ENCODE data around the gene ADAMTSL5. TPM values are rescaled to one million over a fixed set of nuclear protein-coding genes. Genes with fewer than 3 reads are reported as not detected.

The ADAMTSL5 gene
- total and polyA plus RNA-seq, 2 of the 8 experiments (the other 6 are each of a cell fraction or from before 2014, with no cell fraction given): 0.82 to 0.99 TPM

GRCh38 chr19:1505012-1505411 lies 7.8 kb downstream of the ADAMTSL5 start:
- CTCF ChIA-PET (ENCODE audit: partially characterized antibody): interaction anchor here (0.6 to 3.9 kb wide), 3 partner anchors 11 to 263 kb away, joined by 3 to 14 read pairs (median 4); no protein-coding TSS in a partner anchor
- Histone ChIP-seq H4K8ac (ENCODE audit: extremely low read depth, insufficient read depth, low read length) (no peak overlapping the region), H2AFZ (ENCODE audit: low read length) (no peak overlapping the region), H4K20me1 (replicated peaks in 1 of 2; ENCODE audit: control insufficient read depth in 1 of 2, insufficient read depth in 2 of 2, low read length in 2 of 2) (no peaks in the 10 kb centered on the region), H3K4me3 (ENCODE audit: extremely low read depth in 1 of 4, insufficient read depth in 2 of 4, low read depth in 3 of 4, low read length in 4 of 4) (no peak overlapping the region), H3K79me2 (ENCODE audit: control insufficient read depth in 1 of 2, insufficient read depth in 2 of 2, low read length in 2 of 2) (no peaks in the 10 kb centered on the region), H3K36me3 (ENCODE audit: control insufficient read depth in 2 of 4, insufficient read depth in 4 of 4, low read length in 3 of 4) (no peaks in the 10 kb centered on the region), H3K9me3 (ENCODE audit: insufficient read depth in 2 of 2, low read depth in 1 of 2, low read length in 1 of 2) (peaks cover 3 to 7% of the 10 kb centered on the region in 2 experiments; a peak in 2 of 4 replicates), H3K4me2 (ENCODE audit: insufficient read depth in 1 of 2, low read depth in 2 of 2, low read length in 2 of 2) (no peak overlapping the region), H2BK20ac (ENCODE audit: low read length) (no peak overlapping the region), H3K23ac (ENCODE audit: insufficient read length) (no peak overlapping the region), H2BK5ac (ENCODE audit: low read depth, low read length) (no peak overlapping the region), H3K23me2 (ENCODE audit: low read depth, low read length) (peaks cover 10% of the 10 kb centered on the region; the same call in 1 of the 2 replicates), H3K4ac (replicated peaks; ENCODE audit: insufficient read length, low read depth, low read length) (no peak overlapping the region), H2BK120ac (replicated peaks; ENCODE audit: low read depth, low read length) (no peak overlapping the region), H2AK5ac (ENCODE audit: low read depth, low read length) (no peak overlapping the region), H3K27me3 (replicated peaks in 1 of 4; ENCODE audit: control insufficient read depth in 3 of 4, extremely low read depth in 1 of 4, insufficient read depth in 3 of 4, low read length in 3 of 4) (peaks cover 0 to 19% (median 16%) of the 10 kb centered on the region in 4 experiments; a peak in 5 of 7 replicates), H3K18ac (ENCODE audit: extremely low read depth, low read length) (no peak overlapping the region), H2BK15ac (ENCODE audit: low read length) (no peak overlapping the region), H3K79me1 (ENCODE audit: low read depth, low read length) (no peaks in the 10 kb centered on the region), H3K14ac (ENCODE audit: insufficient read length) (no peak overlapping the region), H4K5ac (ENCODE audit: insufficient read length, low read depth, low read length) (no peak overlapping the region), H2BK12ac (ENCODE audit: low read depth, low read length) (no peak overlapping the region), H3K27ac (ENCODE audit: low read depth, low read length) (no peak overlapping the region), H3K9ac (replicated peaks in 1 of 4; ENCODE audit: extremely low read depth in 1 of 4, low read depth in 3 of 4, low read length in 3 of 4) (no peak overlapping the region), H3K4me1 (replicated peaks in 1 of 4; ENCODE audit: control insufficient read depth in 3 of 4, insufficient read depth in 4 of 4, low read length in 3 of 4) (peaks cover 0 to 11% (median 7%) of the 10 kb centered on the region in 4 experiments; a peak in 5 of 7 replicates), H3K56ac (replicated peaks; ENCODE audit: insufficient read length, low read depth, low read length) (no peak overlapping the region), H4K91ac (replicated peaks; ENCODE audit: insufficient read length, low read length) (no peak overlapping the region)
- no peak for FAIRE-seq
- POLR2A ChIA-PET (ENCODE audit: partially characterized antibody): no interaction called here
- 82% methylated on average over 7 of the region's 8 CpGs; no CpG with 5 or more reads in 1 of the 2 experiments for WGBS, 2 experiments (ENCODE audit: extremely low coverage in 1 of 2, insufficient coverage in 1 of 2, insufficient read length in 1 of 2, insufficient replicate concordance in 2 of 2, low coverage in 1 of 2, low lambda C conversion rate in 2 of 2, missing lambda C conversion rate in 1 of 2)
- no peak for DNase-seq (ENCODE audit: low read depth in 1 of 2, low spot score in 2 of 2)
- TF ChIP-seq SIRT6 (IDR thresholded peaks at IDR 0.05; ENCODE audit: low read length) (no peak), NANOG (IDR thresholded peaks at IDR 0.05; ENCODE audit: insufficient read depth, low read depth, low read length, poor library complexity, severe bottlenecking) (no peak), GTF2F1 (IDR thresholded peaks at IDR 0.05; ENCODE audit: borderline replicate concordance, low read depth, low read length) (no peak), SP2 (IDR thresholded peaks at IDR 0.05; ENCODE audit: low read length) (no peak), EZH2 (IDR thresholded peaks at IDR 0.05; ENCODE audit: low read depth, low read length, severe bottlenecking) (no peak), SAP30 (IDR thresholded peaks at IDR 0.05; ENCODE audit: insufficient read depth, insufficient replicate concordance, low read length) (no peak), SIN3A (conservative IDR thresholded peaks at IDR 0.05 in 1 of 2, IDR thresholded peaks at IDR 0.05 in 1 of 2; ENCODE audit: low read depth in 1 of 2, low read length in 2 of 2) (no peak), MAX (IDR thresholded peaks at IDR 0.05) (no peak), E2F6 (IDR thresholded peaks at IDR 0.05) (no peak), ATF3 (IDR thresholded peaks at IDR 0.05; ENCODE audit: insufficient read depth, low read depth, low read length) (no peak), CEBPB (IDR thresholded peaks at IDR 0.05; ENCODE audit: low read depth, low read length) (no peak), KDM4A (IDR thresholded peaks at IDR 0.05; ENCODE audit: low read depth, low read length, severe bottlenecking) (no peak)
